ENCODE measurements around the gene NYAP2. TPM values are rescaled to one million over a fixed set of nuclear protein-coding genes. Genes with fewer than 3 reads are reported as not detected.

The NYAP2 gene
- under 1 TPM in 1 of 4 donors, not detected in 3; 0.14 TPM for total RNA-seq

GRCh38 chr2:225399504-225399903 lies at the start of gene NYAP2:
Gene NYAP2, plus strand, starts transcription at chr2:225399710. Its CDS starts 9,171 bp downstream, at chr2:225408881.
- TF ChIP-seq POLR2A (IDR thresholded peaks at IDR 0.05), result no peak
- TF ChIP-seq CTCF (IDR thresholded peaks at IDR 0.05), result no peak
- no peak within 1 kb of the TSS for H3K27ac ChIP-seq
- no peaks in the 10 kb centered on the region for H3K4me1 ChIP-seq
- intact Hi-C loops (cut with DNase I; ENCODE audit: low total_unique reads), result no loop called here
- H3K36me3 ChIP-seq, result no peaks in the 10 kb centered on the region
- no peak within 1 kb of the TSS for H3K4me3 ChIP-seq
- no peak for DNase-seq
- no peaks in the 10 kb centered on the region for H3K9me3 ChIP-seq
- H3K27me3 ChIP-seq, result no peaks in the 10 kb centered on the region

- no peaks in the 10 kb centered on the region for H3K27me3 ChIP-seq
- H3K36me3 ChIP-seq, result no peaks in the 10 kb centered on the region
- H3K27ac ChIP-seq, result no peak overlapping the region
- H3K4me3 ChIP-seq, result no peak overlapping the region
- DNase-seq, result no peak
- TF ChIP-seq POLR2A (IDR thresholded peaks at IDR 0.05) (no peak), CTCF (IDR thresholded peaks at IDR 0.05) (no peak)
- no peaks in the 10 kb centered on the region for H3K9me3 ChIP-seq
- intact Hi-C loops (cut with DNase I; ENCODE audit: low total_unique reads), result no loop called here
- H3K4me1 ChIP-seq, result no peaks in the 10 kb centered on the region
Observed at GRCh38 chr2:225353579-225354085, 45.9 kb upstream of the NYAP2 start.

GRCh38 chr2:225354281-225354774 lies 45.2 kb upstream of the NYAP2 start:
- Histone ChIP-seq H3K4me1 (no peaks in the 10 kb centered on the region), H3K36me3 (no peaks in the 10 kb centered on the region), H3K9me3 (no peaks in the 10 kb centered on the region), H3K27me3 (no peaks in the 10 kb centered on the region), H3K27ac (no peak overlapping the region), H3K4me3 (no peak overlapping the region)
- no peak for TF ChIP-seq POLR2A (IDR thresholded peaks at IDR 0.05)
- no peak for TF ChIP-seq CTCF (IDR thresholded peaks at IDR 0.05)
- DNase-seq, result no peak
- intact Hi-C loops (cut with DNase I; ENCODE audit: low total_unique reads), result no loop called here

- Histone ChIP-seq H3K27me3 (no peaks in the 10 kb centered on the region), H3K36me3 (no peaks in the 10 kb centered on the region), H3K9me3 (no peaks in the 10 kb centered on the region), H3K4me1 (no peaks in the 10 kb centered on the region), H3K4me3 (no peak overlapping the region), H3K27ac (no peak overlapping the region)
- TF ChIP-seq CTCF (IDR thresholded peaks at IDR 0.05) (no peak), POLR2A (IDR thresholded peaks at IDR 0.05) (no peak)
- intact Hi-C loops (cut with DNase I; ENCODE audit: low total_unique reads), result no loop called here
- no peak for DNase-seq
Observed at GRCh38 chr2:225355788-225356187, 43.7 kb upstream of the NYAP2 start.

- intact Hi-C loops (cut with DNase I; ENCODE audit: low total_unique reads), result no loop called here
- Histone ChIP-seq H3K36me3 (no peaks in the 10 kb centered on the region), H3K27me3 (no peaks in the 10 kb centered on the region), H3K9me3 (no peaks in the 10 kb centered on the region), H3K4me3 (no peak overlapping the region), H3K4me1 (no peaks in the 10 kb centered on the region), H3K27ac (no peak overlapping the region)
- TF ChIP-seq CTCF (IDR thresholded peaks at IDR 0.05) (no peak), POLR2A (IDR thresholded peaks at IDR 0.05) (no peak)
- no peak for DNase-seq
Observed at GRCh38 chr2:225366731-225367130, 32.8 kb upstream of the NYAP2 start.

All from uterus (tissue), 4 donors.